Trophoblast cell (in vitro differentiated cells and primary cell): ENCODE results near the gene JAK3.
A peak's percentile ranks its signal among the peaks of the same experiment; 100 is the strongest.

Source experiments
- DNase-seq, 2 donors: peaks; one replicate each; pipeline ENCODE4 v3.0.0-alpha.2; 2016
- H2AFZ ChIP-seq: 2 replicates; pipeline ENCODE4 v1.6.1; 2013; ENCODE audit warnings: low read length, moderate library complexity, mild to moderate bottlenecking; ENCODE audit not compliant: insufficient read depth, poor library complexity
- H2AK5ac ChIP-seq: 2 replicates; pipeline ENCODE4 v1.6.1; 2013; ENCODE audit warnings: mild to moderate bottlenecking, low read length
- H2BK120ac ChIP-seq: 2 replicates; pipeline ENCODE4 v1.6.1; 2013; ENCODE audit warnings: low read length, mild to moderate bottlenecking, moderate library complexity; ENCODE audit not compliant: insufficient read depth, poor library complexity
- H2BK12ac ChIP-seq: 2 replicates; pipeline ENCODE4 v1.6.1; 2013; ENCODE audit warnings: mild to moderate bottlenecking, low read length, moderate library complexity
- H2BK5ac ChIP-seq: 2 replicates; pipeline ENCODE4 v1.6.1; 2013; ENCODE audit warnings: low read length, low read depth, moderate library complexity, mild to moderate bottlenecking; ENCODE audit not compliant: poor library complexity
- H3K14ac ChIP-seq: 2 replicates; pipeline ENCODE4 v1.6.1; 2013; ENCODE audit warnings: mild to moderate bottlenecking, low read length
- H3K18ac ChIP-seq: 2 replicates; pipeline ENCODE4 v1.6.1; 2013; ENCODE audit warnings: mild to moderate bottlenecking, low read length
- H3K23ac ChIP-seq: 2 replicates; pipeline ENCODE4 v1.6.1; 2013; ENCODE audit warnings: low read length
- H3K27ac ChIP-seq: 2 replicates; pipeline ENCODE4 v1.5.1; 2013; ENCODE audit warnings: low read depth, mild to moderate bottlenecking, inconsistent platforms, low read length, moderate library complexity
- H3K27me3 ChIP-seq: 2 replicates; pipeline ENCODE4 v1.6.1; 2013; ENCODE audit warnings: inconsistent platforms, mild to moderate bottlenecking, low read length, moderate library complexity; ENCODE audit not compliant: insufficient read depth
- H3K36me3 ChIP-seq, 2 experiments: 1 replicate in 1 of 2; 2 replicates in 1 of 2; pipeline ENCODE4 v1.6.1; 2013; ENCODE audit warnings: low read length in 2 of 2, mild to moderate bottlenecking in 2 of 2, moderate library complexity in 1 of 2; ENCODE audit not compliant: insufficient read depth in 2 of 2, control insufficient read depth in 1 of 2
- H3K4ac ChIP-seq: 2 replicates; pipeline ENCODE4 v1.6.1; 2013; ENCODE audit warnings: low read depth, mild to moderate bottlenecking, low read length, moderate library complexity
- H3K4me1 ChIP-seq, 2 experiments: 1 replicate in 1 of 2; 2 replicates in 1 of 2; pipeline ENCODE4 v1.6.1; 2013; ENCODE audit warnings: low read length in 2 of 2, mild to moderate bottlenecking in 2 of 2, moderate library complexity in 1 of 2; ENCODE audit not compliant: insufficient read depth in 2 of 2, control insufficient read depth in 1 of 2
- H3K4me2 ChIP-seq: 2 replicates; pipeline ENCODE4 v1.6.1; 2013; ENCODE audit warnings: inconsistent platforms, mild to moderate bottlenecking, low read length, moderate library complexity
- H3K4me3 ChIP-seq: 2 replicates; pipeline ENCODE4 v1.5.1; 2013; ENCODE audit warnings: mild to moderate bottlenecking, low read depth, low read length, inconsistent platforms
- H3K79me1 ChIP-seq: one replicate; pipeline ENCODE4 v1.6.1; 2013; ENCODE audit warnings: low read length
- H3K79me2 ChIP-seq: 2 replicates; pipeline ENCODE4 v1.6.1; 2013; ENCODE audit warnings: low read length, mild to moderate bottlenecking; ENCODE audit not compliant: control insufficient read depth, insufficient read depth, poor library complexity
- H3K9ac ChIP-seq: 2 replicates; pipeline ENCODE4 v1.6.1; 2013; ENCODE audit warnings: mild to moderate bottlenecking, low read length
- H3K9me3 ChIP-seq: 2 replicates; pipeline ENCODE4 v1.6.1; 2013; ENCODE audit warnings: low read depth, mild to moderate bottlenecking, control low read depth, inconsistent platforms, low read length; ENCODE audit not compliant: insufficient read depth
- H4K12ac ChIP-seq: 2 replicates; pipeline ENCODE4 v1.6.1; 2013; ENCODE audit warnings: low read depth, mild to moderate bottlenecking, low read length, moderate library complexity
- H4K8ac ChIP-seq: 2 replicates; pipeline ENCODE4 v1.6.1; 2013; ENCODE audit warnings: low read depth, mild to moderate bottlenecking, low read length, moderate library complexity
- H4K91ac ChIP-seq: one replicate; pipeline ENCODE4 v1.6.1; 2013; ENCODE audit warnings: low read depth, mild to moderate bottlenecking, low read length, moderate library complexity
- WGBS: extraction: QIAGEN DNeasy Blood & Tissue Kit; methylation state at CpG from one replicate; pipeline ENCODE4 v1.1.7; 2013; ENCODE audit warnings: missing lambda C conversion rate; ENCODE audit not compliant: insufficient read length, insufficient coverage; ENCODE audit errors: extremely low coverage; 5-methylcytosine and 5-hydroxymethylcytosine counted together

JAK3 gene

GRCh38 chr19:17842663-17843291, 5.0 kb downstream of the JAK3 start:
- Histone ChIP-seq H3K4me1 (peaks cover 2 to 6% of the 10 kb centered on the region in 2 experiments), H2AK5ac (no peak overlapping the region), H2BK12ac (no peak overlapping the region), H2BK5ac (no peak overlapping the region), H3K9ac (no peak overlapping the region), H3K18ac (no peak overlapping the region), H3K4ac (no peak overlapping the region), H3K14ac (no peak overlapping the region), H3K36me3 (no peaks in the 10 kb centered on the region), H2AFZ (no peak overlapping the region), H2BK120ac (no peak overlapping the region), H4K8ac (no peak overlapping the region), H3K79me1 (no peaks in the 10 kb centered on the region), H3K9me3 (peaks cover 14% of the 10 kb centered on the region), H3K79me2 (no peaks in the 10 kb centered on the region), H3K23ac (no peak overlapping the region), H4K91ac (no peak overlapping the region), H4K12ac (no peak overlapping the region), H3K4me2 (no peak overlapping the region), H3K4me3 (no peak overlapping the region), H3K27me3 (peaks cover 15% of the 10 kb centered on the region), H3K27ac (no peak overlapping the region)
- no CpG with 5 or more reads among the region's 20 CpGs for whole genome bisulfite sequencing
- no peak for DNase-seq

- Histone ChIP-seq H3K4me3 (no peak overlapping the region), H2AK5ac (no peak overlapping the region), H3K18ac (no peak overlapping the region), H2BK5ac (no peak overlapping the region), H3K14ac (no peak overlapping the region), H3K79me2 (no peaks in the 10 kb centered on the region), H3K4me2 (peak overlapping the region; percentile 39), H3K27ac (no peak overlapping the region), H2BK12ac (no peak overlapping the region), H3K23ac (no peak overlapping the region), H4K8ac (no peak overlapping the region), H4K12ac (no peak overlapping the region), H3K79me1 (no peaks in the 10 kb centered on the region), H4K91ac (no peak overlapping the region), H3K27me3 (peaks cover 15% of the 10 kb centered on the region), H2BK120ac (no peak overlapping the region), H3K4ac (no peak overlapping the region), H2AFZ (no peak overlapping the region), H3K4me1 (peaks cover 2 to 6% of the 10 kb centered on the region in 2 experiments), H3K36me3 (no peaks in the 10 kb centered on the region), H3K9me3 (peaks cover 14% of the 10 kb centered on the region), H3K9ac (no peak overlapping the region)
- peak; percentile 79 to 91 for DNase-seq
- 100% methylated on average over 2 of the region's 56 CpGs for WGBS
Measured at GRCh38 chr19:17841810-17842662, 5.7 kb downstream of the JAK3 start.

GRCh38 chr19:17841371-17841809, 6.4 kb downstream of the JAK3 start:
- Histone ChIP-seq H3K27me3 (peaks cover 15% of the 10 kb centered on the region), H4K8ac (no peak overlapping the region), H3K14ac (no peak overlapping the region), H2AFZ (no peak overlapping the region), H3K4me1 (peaks cover 2 to 6% of the 10 kb centered on the region in 2 experiments), H2BK12ac (no peak overlapping the region), H3K23ac (no peak overlapping the region), H3K9ac (no peak overlapping the region), H3K27ac (no peak overlapping the region), H4K12ac (no peak overlapping the region), H3K18ac (no peak overlapping the region), H3K4me3 (no peak overlapping the region), H3K4me2 (peak overlapping the region; percentile 30), H3K4ac (no peak overlapping the region), H2AK5ac (no peak overlapping the region), H3K9me3 (peaks cover 14% of the 10 kb centered on the region), H3K79me2 (no peaks in the 10 kb centered on the region), H4K91ac (no peak overlapping the region), H2BK5ac (no peak overlapping the region), H3K79me1 (no peaks in the 10 kb centered on the region), H3K36me3 (no peaks in the 10 kb centered on the region), H2BK120ac (no peak overlapping the region)
- no CpG with 5 or more reads among the region's 30 CpGs for WGBS
- DNase-seq = peak in 1 of 2 donors; percentile 47

GRCh38 chr19:17840019-17840418, 7.8 kb downstream of the JAK3 start:
- no CpG with 5 or more reads among the region's 6 CpGs for WGBS
- Histone ChIP-seq H3K18ac (no peak overlapping the region), H4K8ac (no peak overlapping the region)

More at GRCh38 chr19:17840019-17840418, 7.8 kb downstream of the JAK3 start:
- no peak overlapping the region for H2BK5ac ChIP-seq
- no peak overlapping the region for H3K27ac ChIP-seq
- H3K23ac ChIP-seq = no peak overlapping the region
- no peak overlapping the region for H3K9ac ChIP-seq
- H3K4me3 ChIP-seq = no peak overlapping the region
- no peaks in the 10 kb centered on the region for H3K79me2 ChIP-seq
- peaks cover 14% of the 10 kb centered on the region for H3K9me3 ChIP-seq
- H2BK120ac ChIP-seq = no peak overlapping the region
- H3K79me1 ChIP-seq = no peaks in the 10 kb centered on the region
- peaks cover 15% of the 10 kb centered on the region for H3K27me3 ChIP-seq
- H3K14ac ChIP-seq = no peak overlapping the region
- no peak overlapping the region for H4K91ac ChIP-seq
- DNase-seq = no peak
- H2AK5ac ChIP-seq = no peak overlapping the region
- H3K4me1 ChIP-seq = peaks cover 2 to 6% of the 10 kb centered on the region in 2 experiments
- no peaks in the 10 kb centered on the region for H3K36me3 ChIP-seq
- no peak overlapping the region for H3K4ac ChIP-seq
- H2AFZ ChIP-seq = no peak overlapping the region
- no peak overlapping the region for H4K12ac ChIP-seq
- H2BK12ac ChIP-seq = no peak overlapping the region
- no peak overlapping the region for H3K4me2 ChIP-seq
